ENCODE data around the gene SPATA31C2.

DNA sequence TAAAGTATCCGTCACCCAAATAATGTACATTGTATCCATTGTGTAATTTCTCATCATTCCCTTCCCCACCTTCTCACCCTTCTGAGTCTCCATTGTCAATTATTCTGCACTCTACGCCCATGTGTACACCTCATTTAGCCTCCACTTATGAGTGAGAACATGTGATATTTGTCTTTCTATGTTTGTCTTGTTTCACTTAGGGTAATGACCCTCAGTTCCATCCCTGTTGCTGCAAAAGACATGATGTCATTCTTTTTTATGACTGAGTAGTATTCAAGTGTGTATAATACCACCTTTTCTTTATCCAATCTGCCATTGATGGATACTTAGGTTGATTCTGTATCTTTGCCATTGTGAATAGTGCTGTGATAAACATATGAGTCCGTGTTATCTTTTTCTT is 4.9 kb upstream of the SPATA31C2 start:
- TF ChIP-seq, protein P1, sequence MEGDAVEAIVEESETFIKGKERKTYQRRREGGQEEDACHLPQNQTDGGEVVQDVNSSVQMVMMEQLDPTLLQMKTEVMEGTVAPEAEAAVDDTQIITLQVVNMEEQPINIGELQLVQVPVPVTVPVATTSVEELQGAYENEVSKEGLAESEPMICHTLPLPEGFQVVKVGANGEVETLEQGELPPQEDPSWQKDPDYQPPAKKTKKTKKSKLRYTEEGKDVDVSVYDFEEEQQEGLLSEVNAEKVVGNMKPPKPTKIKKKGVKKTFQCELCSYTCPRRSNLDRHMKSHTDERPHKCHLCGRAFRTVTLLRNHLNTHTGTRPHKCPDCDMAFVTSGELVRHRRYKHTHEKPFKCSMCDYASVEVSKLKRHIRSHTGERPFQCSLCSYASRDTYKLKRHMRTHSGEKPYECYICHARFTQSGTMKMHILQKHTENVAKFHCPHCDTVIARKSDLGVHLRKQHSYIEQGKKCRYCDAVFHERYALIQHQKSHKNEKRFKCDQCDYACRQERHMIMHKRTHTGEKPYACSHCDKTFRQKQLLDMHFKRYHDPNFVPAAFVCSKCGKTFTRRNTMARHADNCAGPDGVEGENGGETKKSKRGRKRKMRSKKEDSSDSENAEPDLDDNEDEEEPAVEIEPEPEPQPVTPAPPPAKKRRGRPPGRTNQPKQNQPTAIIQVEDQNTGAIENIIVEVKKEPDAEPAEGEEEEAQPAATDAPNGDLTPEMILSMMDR (IDR thresholded peaks at IDR 0.05): no peak
- TF ChIP-seq EP300 (IDR thresholded peaks at IDR 0.05): no peak
- no peak for TF ChIP-seq POLR2A (IDR thresholded peaks at IDR 0.05)
